Left cardiac atrium (tissue), 4 donors: ENCODE data around the gene OLAH. TPM values are rescaled to one million over a fixed set of nuclear protein-coding genes. Genes with fewer than 3 reads are reported as not detected.
"Not testable (repeated sequence)": the region's sequence is repeated elsewhere in the genome, so short reads cannot be mapped to it uniquely, and the experiment has no call there.

Experiments used
- ATAC-seq, 2 donors: fragments of 200-7000 bp; cut with Tn5 transposase; one replicate each; pipeline ENCODE4 v1.9.1; 2020; ENCODE audit warnings: mild to moderate bottlenecking in 2 of 2, moderate library complexity in 2 of 2
- DNase-seq: peaks from one replicate; pipeline ENCODE4 v3.0.0-alpha.2; 2020
- intact Hi-C, 2 donors: fragments of 100-400 bp; cut with DNase I; formaldehyde crosslinking; loops; one replicate each; pipeline versions ENCODE4 v1.14.1 to v1.15.1; 2022 to 2023
- long read RNA-seq: library from polyadenylated mRNA; unstranded; transcript quantifications from one replicate; pipeline ENCODE4 v2.0.0, GENCODE V29; 2021
- total RNA-seq, 2 donors: library from RNA; stranded (reverse); fragmentation: NEBNext Ultra II Directional; extraction: Animal tissue kit (Norgen Biotek cat#: 25700); gene quantifications; one replicate each; pipeline ENCODE4 v1.2.1, GENCODE V29; 2021
- donor health status: DM: no; HTN: yes; CAD: no.
- donor health status: DM: no; HTN: yes; CAD: no; lungs with severe emphysema.
- donor health status: DM: yes; HTN: yes; CAD: no.
- donor health status: Dilated cardiomyopathy.

The OLAH gene
- under 1 TPM; 0.35 to 0.42 TPM for total RNA-seq
- long read RNA-seq, result 0 reads

DNA sequence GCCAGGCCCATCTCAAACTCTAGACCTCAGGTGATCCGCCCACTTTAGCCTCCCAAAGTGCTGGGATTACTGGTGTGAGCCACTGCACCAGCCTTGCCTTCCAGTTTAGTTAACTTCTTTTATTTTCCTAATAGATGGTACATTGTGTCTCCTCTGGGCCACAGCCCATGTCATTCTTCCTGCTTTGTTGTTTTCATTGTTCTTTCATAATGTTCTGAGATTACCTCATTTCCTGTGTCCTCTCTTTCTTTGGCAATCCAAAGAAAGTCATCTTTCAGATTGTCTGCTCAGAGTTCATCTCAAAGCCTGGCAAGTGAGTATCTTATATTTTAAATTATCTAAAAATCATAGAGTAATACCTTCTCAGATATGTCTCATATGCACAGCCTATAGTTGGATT is at the start of gene OLAH:
Gene OLAH, plus strand, starts transcription at position 270 of the 400 bp plus-strand sequence. CDS start 3,346 bp downstream, outside the sequence.
- ATAC-seq, result no peak
- no peak for DNase-seq
- intact Hi-C loops, result no loop called here

DNA sequence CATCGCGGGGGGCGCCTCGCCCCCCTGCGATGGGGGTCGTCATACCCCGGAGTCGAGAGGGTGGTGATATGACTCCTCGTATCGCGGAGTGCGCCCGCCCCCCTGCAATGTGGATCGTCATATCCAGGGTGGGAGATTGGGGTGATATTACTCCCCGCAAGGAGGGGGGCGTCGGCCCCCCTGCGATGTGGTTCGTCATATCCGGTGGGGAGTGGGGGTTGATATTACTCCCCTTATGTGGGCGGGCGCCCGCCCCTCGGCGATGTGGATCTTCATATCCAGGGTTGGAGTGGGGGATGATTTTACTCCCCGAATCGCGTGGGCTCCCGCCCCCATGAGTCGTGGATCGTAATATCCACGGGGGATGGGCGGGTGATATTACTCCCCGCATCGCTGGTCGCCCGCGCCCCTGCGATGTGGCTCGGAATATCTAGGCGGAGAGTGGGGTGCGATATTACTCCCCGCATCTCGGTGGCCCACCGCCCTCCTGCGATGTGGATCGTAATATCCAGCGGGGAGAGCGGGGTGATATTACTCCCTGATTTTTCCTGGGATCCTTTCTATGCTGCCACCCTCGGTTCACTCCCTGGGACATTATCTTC is 47.7 kb upstream of the OLAH start:
- intact Hi-C loops, result no loop called here
- DNase-seq (no peak), ATAC-seq (no peak)

DNA sequence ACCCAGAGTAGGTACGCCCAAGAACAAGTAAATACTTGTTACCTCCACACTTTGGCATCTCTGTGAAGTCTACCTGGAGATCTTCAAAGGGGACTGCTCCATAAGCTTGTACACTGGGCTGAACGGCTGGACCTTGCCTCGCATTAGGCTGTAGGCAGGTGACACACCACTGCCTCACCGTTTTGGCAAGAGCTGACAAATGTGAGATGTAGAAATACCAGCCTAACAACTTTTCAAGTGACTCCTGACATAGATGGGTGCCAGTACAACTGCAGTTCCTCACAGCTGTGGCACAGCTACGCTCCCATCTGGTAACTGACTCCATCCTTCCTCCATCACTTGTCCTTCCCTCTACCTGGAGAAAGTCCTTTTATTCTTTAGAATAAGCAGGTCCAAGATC is 30.2 kb upstream of the OLAH start:
- intact Hi-C loops, DNase-seq, ATAC-seq: not testable (repeated sequence)

DNA sequence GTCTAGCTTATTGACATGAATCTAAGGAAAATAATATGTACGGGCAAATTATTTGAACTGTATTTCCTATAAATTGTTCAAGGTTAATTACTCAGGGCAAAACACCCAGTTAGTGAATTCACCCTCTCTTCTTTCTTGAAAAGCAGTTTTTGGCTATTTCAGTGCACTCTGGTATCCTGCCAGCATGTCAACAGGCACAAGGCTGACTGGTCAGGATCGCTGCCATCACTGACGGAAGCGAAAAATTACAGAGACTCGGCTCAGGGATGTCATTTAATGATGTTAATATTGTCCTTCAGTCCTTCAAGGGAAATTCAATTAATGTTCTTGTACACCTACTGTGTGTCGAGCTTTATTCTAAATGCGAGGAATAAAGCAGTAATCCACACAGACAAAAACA is 28.3 kb upstream of the OLAH start:
- ATAC-seq, result no peak
- intact Hi-C loops, result no loop called here
- DNase-seq, result no peak

DNA sequence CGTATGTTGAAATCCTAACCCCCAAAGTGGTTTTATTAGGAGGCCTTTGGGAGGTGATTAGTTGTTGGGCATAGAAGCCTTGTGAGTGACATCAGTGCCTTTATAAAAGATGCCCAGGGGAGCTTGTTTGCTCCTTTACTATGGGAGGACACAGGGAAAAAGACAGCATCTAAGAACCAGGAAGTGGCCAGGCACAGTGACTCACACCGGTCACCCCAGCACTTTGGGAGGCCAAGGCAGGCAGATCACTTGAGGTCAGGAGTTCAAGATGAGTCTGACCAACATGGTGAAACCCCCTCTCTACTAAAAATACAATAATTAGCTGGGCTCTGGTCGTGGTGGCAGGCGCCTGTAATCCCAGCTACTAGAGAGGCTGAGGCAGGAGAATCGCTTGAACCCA is 22.8 kb upstream of the OLAH start:
- intact Hi-C loops, ATAC-seq, DNase-seq: not testable (repeated sequence)

DNA sequence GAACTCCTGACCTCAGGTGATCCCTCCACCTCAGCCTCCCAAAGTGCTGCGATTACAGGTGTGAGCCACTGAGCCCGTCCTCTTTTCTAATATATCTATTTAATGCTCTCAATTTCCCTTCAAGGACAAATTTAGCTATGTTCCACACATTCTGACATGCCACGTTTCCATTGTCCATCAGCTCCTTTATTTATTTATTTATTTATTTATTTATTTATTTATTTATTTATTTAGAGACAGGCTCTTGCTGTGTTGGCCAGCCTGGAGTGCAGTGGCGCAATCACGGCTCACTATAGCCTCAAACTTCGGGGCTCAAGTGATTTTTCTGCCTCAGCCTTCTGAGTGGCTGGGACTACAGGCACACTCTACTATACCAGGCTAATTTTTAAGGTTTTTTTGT is 20.7 kb upstream of the OLAH start:
- intact Hi-C loops, ATAC-seq, DNase-seq: not testable (repeated sequence)

DNA sequence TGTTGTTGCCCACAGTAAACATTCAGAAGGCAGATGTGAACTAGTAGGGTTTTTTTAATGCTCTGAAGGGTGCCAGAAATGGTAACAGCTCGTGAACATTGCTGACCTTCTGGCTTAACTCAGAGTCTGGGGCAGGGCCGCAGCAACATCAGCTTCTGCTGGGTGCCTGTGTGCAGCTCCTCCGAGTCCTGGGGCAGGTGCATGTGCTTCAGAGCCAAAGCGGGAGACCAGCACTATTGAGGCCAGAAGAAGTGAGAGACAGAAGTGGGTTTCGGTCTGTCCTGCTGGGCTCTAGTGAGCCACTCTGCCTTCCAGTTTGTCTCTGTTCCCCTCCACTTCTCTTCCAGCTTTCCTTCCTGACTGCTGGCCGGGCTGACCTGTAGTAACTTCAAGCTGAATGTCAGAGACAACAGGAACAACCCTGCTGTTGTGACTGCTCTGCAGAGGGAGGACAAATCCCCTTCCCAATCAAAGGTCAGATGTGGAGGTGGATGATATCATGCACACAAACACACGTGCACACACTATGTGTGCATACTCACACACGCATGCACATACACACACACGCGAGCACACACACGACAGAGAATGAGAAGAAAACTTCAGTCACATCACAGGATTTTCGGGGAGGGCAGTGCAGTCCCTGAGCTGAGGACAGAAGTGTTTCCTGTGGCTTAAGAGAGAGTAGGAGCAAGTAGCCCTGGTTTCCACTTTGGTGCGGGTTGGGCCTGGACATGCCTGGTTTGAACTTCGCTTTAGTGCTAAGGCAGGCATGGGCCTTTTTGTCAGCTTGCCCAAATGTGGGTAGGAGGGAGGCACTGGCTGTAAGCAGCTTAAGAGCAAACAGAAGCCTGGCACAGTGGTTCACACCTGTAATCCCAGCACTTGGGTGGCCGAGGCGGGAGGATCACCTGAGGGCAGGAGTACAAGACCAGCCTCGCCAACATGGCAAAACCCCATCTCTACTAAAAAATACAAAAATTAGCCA is 19.4 kb upstream of the OLAH start:
- intact Hi-C loops, ATAC-seq, DNase-seq: not testable (repeated sequence)

DNA sequence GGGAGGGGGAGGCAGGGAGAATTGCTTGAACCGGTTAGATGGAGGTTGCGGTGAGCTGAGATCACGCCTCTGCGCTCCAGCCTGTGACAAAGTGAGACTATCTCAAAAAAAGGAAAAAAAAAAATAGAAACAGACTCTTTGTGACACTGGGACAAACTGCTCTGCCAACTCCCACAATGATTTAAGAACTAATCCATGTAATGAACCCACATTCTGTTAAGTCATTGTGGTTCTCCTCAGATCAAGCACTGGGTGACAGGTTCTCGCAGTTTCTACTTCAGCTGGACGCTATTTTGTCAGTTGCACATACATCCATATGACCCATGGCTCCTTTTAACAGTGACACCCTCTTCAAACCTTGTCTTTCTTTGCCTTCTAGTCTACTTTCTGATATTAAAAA is 18.7 kb upstream of the OLAH start:
- intact Hi-C loops, ATAC-seq, DNase-seq: not testable (repeated sequence)

DNA sequence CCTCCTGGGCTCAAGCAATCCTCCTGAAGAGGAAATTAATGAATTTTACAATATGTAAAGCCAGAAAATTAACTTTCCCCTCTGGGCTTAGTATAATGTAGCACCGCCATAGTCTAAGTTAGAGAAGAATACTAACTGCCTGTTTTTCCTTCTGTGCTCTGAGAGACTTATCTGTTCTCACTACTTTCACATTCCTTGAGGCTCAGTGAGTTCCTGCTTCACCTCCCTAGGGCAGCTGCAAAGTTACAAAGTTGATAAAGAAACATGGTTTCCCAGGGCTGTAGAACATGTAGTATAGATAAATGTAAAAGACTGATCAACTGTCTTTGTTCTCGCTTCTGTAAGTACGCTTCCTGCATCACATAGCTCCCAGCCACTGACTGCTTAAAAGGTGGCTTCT is 16.0 kb upstream of the OLAH start:
- ATAC-seq, result no peak
- intact Hi-C loops, result no loop called here
- no peak for DNase-seq

DNA sequence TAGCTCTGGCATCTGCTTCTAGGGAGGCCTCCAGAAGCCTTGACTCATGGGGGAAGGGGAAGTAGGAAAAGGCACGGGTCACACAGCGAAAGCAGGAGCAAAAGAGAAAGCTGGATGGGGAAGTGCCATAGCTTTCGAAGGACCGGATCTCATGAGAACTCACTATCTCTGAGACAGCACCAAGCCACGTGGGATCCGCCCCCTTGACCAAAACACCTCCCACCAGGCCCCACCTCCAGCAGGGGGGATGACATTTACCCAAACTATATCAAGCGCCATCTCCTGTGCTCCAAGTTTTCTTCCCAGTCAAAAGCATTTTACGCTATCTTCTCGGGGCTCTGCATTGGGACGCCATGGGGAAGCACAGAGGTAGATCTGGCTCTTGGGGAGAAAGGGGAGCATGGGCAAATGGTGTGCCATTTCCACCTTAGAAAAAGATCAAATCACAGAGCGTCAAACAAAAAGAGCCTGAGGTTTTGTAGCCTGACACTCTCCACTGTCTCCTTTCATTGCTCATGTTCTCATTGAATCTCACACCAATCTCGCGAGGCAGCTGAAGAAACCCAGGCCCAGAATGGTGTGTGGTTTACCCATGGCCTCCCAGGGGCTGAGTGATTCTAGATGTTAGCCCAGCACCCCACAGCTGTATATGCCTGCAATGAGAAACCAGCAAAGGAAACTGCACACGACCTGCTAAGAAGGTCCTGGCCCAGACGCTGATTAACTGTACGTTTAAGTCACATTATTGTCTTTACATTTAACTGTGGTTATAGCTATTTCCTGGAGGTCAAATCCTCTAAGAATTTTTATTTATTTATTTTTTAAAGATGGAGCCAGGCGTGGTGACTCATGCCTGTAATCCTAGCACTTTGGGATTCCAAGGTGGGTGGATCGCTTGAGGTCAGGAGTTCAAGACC is 8.1 kb upstream of the OLAH start:
- ATAC-seq (peak in 1 of 2 donors; percentile 58), DNase-seq (no peak)
- intact Hi-C loops, result no loop called here

DNA sequence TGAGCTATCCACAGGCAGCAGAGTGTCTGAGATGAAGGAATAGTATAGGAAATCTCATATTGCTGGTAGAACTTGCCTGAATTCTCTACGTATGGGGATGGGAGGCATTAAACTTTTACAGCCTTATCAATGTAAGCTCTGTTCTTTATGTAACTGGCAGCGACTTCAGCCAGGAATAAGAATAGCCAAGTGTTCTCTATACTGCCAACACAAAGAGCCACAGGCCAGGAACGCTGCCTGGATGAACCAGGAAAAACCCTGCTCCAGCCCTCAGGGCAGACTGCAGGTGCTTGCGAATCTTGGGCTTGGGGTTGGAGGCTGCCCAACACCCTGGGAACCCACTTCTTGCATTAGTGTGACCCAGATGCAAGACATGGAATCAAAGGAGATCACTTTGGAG is 6.1 kb upstream of the OLAH start:
- DNase-seq (no peak), ATAC-seq (no peak)
- intact Hi-C loops, result no loop called here

DNA sequence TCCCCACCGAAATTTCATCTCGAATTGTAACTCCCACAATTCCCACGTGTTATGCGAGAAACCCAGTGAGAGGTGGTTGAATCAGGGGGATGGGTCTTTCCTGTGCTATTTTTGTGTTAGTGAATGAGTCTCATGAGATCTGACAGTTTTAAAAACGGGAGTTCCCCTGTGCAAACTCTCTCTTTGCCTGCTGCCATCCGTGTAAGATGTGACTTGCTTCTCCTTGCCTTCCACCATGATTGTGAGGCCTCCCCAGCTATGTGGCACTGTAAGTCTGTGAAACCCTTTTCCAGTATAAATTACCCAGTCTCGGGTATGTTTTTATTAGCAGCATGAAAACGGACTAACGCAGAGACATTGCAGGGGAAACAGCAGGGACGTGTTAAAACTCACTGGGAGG is 5.3 kb upstream of the OLAH start:
- no peak for DNase-seq

DNA sequence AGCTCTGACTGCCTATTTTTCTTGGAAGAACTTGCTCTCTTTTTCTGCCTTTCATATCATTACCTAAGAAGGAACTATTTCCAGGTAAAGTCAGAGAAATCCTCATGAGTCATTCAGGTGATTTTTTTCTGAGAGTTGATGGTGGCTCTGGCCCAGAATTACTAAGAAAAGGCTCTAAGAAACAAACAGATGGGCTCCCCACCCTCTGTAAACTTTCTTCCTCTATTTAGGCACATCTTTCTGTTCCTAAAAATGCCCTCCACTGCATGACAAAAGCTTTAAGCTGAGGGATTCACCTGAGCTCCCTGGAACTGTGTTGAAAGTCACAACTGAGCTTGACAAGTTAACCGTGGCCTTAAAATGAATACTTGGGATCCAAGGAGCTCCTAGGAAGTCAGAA is 1.6 kb downstream of the OLAH start:
- DNase-seq (no peak), ATAC-seq (no peak)
- intact Hi-C loops, result no loop called here

More for the DNA sequence above, 5.3 kb upstream of the OLAH start:
- intact Hi-C loops, result no loop called here
- no peak for ATAC-seq

DNA sequence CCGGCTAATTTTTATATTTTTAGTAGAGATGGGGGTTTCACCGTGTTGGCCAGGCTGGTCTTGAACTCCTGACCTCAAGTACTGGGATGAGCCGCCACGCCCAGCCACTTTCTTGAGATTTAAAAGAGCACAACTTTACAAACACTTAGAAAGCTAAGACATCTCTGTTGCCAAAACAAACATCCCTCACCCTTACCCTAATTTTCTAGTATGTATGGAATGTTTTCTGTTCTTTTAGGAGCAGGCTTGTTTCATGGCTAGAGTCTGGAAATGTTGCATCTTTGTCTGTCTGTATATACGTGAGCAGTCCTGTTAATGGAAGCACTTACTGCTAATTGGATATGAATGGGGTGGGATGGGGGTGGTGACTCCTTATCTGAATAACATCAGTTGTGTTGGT is 2.9 kb downstream of the OLAH start:
- intact Hi-C loops, result no loop called here
- ATAC-seq, result no peak
- DNase-seq, result no peak

DNA sequence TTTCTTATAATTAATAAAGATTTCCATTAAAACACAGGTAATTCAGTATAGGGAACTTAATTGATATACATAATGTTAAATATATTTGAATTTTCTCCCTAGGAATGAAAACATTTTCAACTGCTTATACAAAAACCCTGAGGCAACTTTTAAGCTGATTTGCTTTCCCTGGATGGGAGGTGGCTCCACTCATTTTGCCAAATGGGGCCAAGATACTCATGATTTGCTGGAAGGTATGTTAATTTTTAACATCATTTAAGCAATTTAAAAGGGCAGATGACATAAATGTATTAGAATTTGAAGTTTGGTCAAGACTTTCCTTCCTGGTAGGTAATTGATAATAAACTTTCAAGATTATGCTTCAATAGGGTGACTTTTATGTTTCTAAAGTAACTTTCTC is 5.8 kb downstream of the OLAH start:
- intact Hi-C loops, result no loop called here
- no peak for ATAC-seq
- no peak for DNase-seq

DNA sequence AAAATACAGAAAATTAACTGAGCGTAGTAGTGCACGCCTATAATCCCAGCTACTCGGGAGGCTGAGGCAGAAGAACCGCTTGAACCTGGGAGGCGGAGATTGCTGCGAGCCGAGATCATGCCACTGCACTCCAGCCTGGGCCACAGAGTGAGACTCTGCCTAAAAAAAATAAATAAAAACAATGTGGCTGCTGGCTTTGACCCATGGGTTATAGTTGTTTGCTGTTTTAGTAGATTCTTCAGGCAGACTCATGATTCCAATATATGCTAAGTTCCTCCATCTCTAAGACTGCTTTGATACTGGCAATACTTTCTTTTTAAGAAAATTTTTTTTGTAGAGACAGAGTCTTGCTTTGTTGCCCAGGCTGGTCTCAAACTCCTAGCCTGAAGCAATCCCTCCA is 8.4 kb downstream of the OLAH start:
- intact Hi-C loops, result no loop called here
- ATAC-seq, result no peak
- no peak for DNase-seq

DNA sequence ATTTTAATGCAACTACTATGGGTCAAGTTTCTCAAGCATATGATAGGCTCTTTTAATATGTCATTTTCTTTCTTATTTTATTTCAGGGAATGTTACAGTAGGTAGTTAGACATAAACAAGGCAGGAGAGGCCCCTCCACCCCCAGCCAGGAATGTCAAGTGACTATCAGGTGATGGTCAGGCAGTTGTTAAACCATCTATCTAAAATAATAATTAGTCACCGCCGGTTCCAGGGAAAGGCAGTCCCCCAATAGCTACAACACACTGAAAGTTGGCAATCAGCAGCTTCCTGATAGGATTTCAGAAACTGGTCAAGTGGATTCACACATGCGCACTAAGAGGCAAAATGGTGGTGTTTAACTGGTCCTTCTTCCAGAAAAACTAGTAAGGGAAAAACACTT is 9.3 kb downstream of the OLAH start:
- DNase-seq, result no peak
- no peak for ATAC-seq
- intact Hi-C loops, result no loop called here

DNA sequence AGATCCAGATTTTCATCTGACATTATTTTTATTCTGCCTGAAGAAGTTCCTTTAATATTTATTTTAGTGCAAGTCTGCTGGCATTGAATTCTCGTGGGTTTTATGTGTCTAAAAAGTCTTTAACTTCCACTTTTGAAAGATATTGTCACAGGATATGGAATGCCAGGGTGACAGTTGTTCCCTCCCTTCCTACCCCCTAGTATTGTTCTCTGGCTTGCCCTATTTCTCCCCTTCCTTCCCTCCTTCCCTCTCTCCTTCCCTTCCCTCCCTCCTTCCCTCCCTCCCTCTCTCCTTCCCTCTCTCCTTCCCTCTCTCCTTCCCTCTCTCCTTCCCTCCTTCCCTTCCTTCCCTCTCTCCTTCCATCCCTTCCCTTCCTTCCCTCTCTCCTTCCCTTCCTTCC is 14.9 kb downstream of the OLAH start:
- no peak for ATAC-seq
- intact Hi-C loops, result no loop called here
- no peak for DNase-seq

DNA sequence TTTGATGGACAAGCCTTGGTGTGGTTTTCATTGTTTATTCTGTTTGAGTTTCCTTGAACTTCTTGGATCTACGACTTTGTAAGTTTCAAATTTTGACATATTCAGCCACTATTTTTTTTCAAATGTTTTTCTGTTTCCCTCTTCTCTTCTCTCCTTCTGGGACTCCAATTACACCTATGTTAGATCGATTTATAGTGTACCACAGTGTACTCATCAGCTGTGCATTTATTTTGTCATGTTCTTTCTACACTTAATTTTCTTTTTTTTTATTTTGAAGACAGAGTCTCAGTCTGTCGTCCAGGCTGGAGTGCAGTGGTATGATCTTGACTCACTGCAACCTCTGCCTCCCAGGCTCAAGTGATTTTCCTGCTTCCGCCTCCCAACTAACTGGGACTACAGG is 16.2 kb downstream of the OLAH start:
- DNase-seq (no peak), ATAC-seq (no peak)
- intact Hi-C loops, result no loop called here

DNA sequence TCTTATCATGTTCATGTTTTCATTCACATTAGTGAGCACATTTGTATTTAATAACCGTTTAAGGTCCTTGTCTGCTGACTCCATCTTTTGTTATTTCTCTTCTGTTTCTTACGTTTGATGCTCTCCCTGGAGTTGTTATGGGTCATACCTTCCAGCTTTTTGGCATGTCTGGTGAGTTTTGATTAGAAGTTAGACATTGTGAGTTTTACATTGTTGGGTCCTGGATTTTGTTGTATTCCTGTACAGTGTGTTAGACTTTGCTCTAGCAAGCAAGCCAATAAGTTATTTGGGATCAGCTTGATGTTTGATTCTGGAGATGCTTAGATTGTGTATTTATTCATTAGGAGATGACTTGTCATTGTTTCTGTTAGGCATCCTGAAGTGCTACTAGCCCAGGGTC is 16.9 kb downstream of the OLAH start:
- intact Hi-C loops, result no loop called here
- DNase-seq, result no peak
- no peak for ATAC-seq
